Activated CD8-positive, alpha-beta memory T cell treated with anti-CD3 and anti-CD28 coated beads, Interleukin-2, amount 10 ng/mL, durations not matched to agents 7 days and 5 days (primary cell): ENCODE results near the gene FILIP1L. TPM values are rescaled to one million over a fixed set of nuclear protein-coding genes. Genes with fewer than 3 reads are reported as not detected.

Experiments
- ATAC-seq: fragments of 150-1000 bp; cut with Tn5 transposase; one replicate; pipeline ENCODE4 v1.10.0; 2021; ENCODE audit warnings: moderate library complexity
- CTCF ChIA-PET: fragments of 350-600 bp; sonication (Branson Sonifier 250); formaldehyde crosslinking; loops from one replicate; lab custom pipeline; 2021; ENCODE audit warnings: antibody characterized with exemption; lab: Charles Lee
- DNase-seq: peaks from one replicate; pipeline ENCODE4 v3.0.0-alpha.2; 2020
- H3K27ac Mint-ChIP-seq: one replicate; pipeline ENCODE4 v1.8.0; 2021; ENCODE audit warnings: mild to moderate bottlenecking, mixed read lengths
- H3K27me3 Mint-ChIP-seq: one replicate; pipeline ENCODE4 v1.8.0; 2021; ENCODE audit warnings: mixed read lengths
- H3K36me3 Mint-ChIP-seq: one replicate; pipeline ENCODE4 v1.8.0; 2021; ENCODE audit warnings: mild to moderate bottlenecking, mixed read lengths
- H3K4me1 Mint-ChIP-seq: one replicate; pipeline ENCODE4 v1.8.0; 2021; ENCODE audit warnings: mixed read lengths
- H3K4me3 Mint-ChIP-seq: one replicate; pipeline ENCODE4 v1.8.0; 2021; ENCODE audit warnings: mild to moderate bottlenecking, moderate library complexity, mixed read lengths
- H3K9me3 Mint-ChIP-seq: one replicate; pipeline ENCODE4 v1.8.0; 2022; ENCODE audit warnings: low read depth, mixed read lengths
- total RNA-seq, 2 experiments: library from RNA; stranded (reverse); gene quantifications; one replicate each; pipeline ENCODE4 v1.2.3, GENCODE V29; 2021

FILIP1L gene
- total RNA-seq, 2 experiments from 2014 or later = 2.4 to 15.5 TPM

- no peak overlapping the region for H3K27ac Mint-ChIP-seq
- no peak overlapping the region for H3K4me3 Mint-ChIP-seq
- CTCF ChIA-PET = no interaction called here
- H3K9me3 Mint-ChIP-seq = no peaks in the 10 kb centered on the region
- no peak for DNase-seq
- H3K4me1 Mint-ChIP-seq = peaks cover 22% of the 10 kb centered on the region
- no peak for ATAC-seq
- no peaks in the 10 kb centered on the region for H3K27me3 Mint-ChIP-seq
- no peaks in the 10 kb centered on the region for H3K36me3 Mint-ChIP-seq
These were observed 173.1 kb downstream of the FILIP1L start for GRCh38 chr3:99941211-99941610.

- CTCF ChIA-PET = interaction anchor here (1.3 kb wide), 1 partner anchor 132 kb away, joined by 3 read pairs; no protein-coding TSS in a partner anchor
- no peak for ATAC-seq
These were observed 174.0 kb downstream of the FILIP1L start for GRCh38 chr3:99940350-99940749.

GRCh38 chr3:99939876-99940275 is 174.4 kb downstream of the FILIP1L start:
- Mint-ChIP-seq H3K9me3 (no peaks in the 10 kb centered on the region), H3K27me3 (no peaks in the 10 kb centered on the region), H3K36me3 (peaks cover 2% of the 10 kb centered on the region), H3K4me3 (no peak overlapping the region), H3K4me1 (peaks cover 22% of the 10 kb centered on the region), H3K27ac (no peak overlapping the region)
- CTCF ChIA-PET = interaction anchor here (0.9 to 1.3 kb wide), 2 partner anchors 45 to 131 kb away, joined by 3 read pairs; no protein-coding TSS in a partner anchor
- no peak for ATAC-seq
- DNase-seq = no peak

More at GRCh38 chr3:99940350-99940749, 174.0 kb downstream of the FILIP1L start:
- Mint-ChIP-seq H3K9me3 (no peaks in the 10 kb centered on the region), H3K4me1 (peaks cover 22% of the 10 kb centered on the region), H3K27me3 (no peaks in the 10 kb centered on the region), H3K36me3 (peaks cover 2% of the 10 kb centered on the region), H3K27ac (no peak overlapping the region), H3K4me3 (no peak overlapping the region)
- DNase-seq = no peak

- DNase-seq (no peak), ATAC-seq (no peak)
- H3K4me3 Mint-ChIP-seq = no peak overlapping the region
- peaks cover 14% of the 10 kb centered on the region for H3K4me1 Mint-ChIP-seq
- no peaks in the 10 kb centered on the region for H3K27me3 Mint-ChIP-seq
- H3K9me3 Mint-ChIP-seq = no peaks in the 10 kb centered on the region
- no peak overlapping the region for H3K27ac Mint-ChIP-seq
- CTCF ChIA-PET = no interaction called here
- H3K36me3 Mint-ChIP-seq = peaks cover 2% of the 10 kb centered on the region
These were observed 175.9 kb downstream of the FILIP1L start for GRCh38 chr3:99938270-99938911.

- ATAC-seq (no peak), DNase-seq (no peak)
- Mint-ChIP-seq H3K27me3 (no peaks in the 10 kb centered on the region), H3K9me3 (no peaks in the 10 kb centered on the region), H3K36me3 (peaks cover 6% of the 10 kb centered on the region), H3K27ac (no peak overlapping the region), H3K4me3 (no peak overlapping the region), H3K4me1 (peaks cover 12% of the 10 kb centered on the region)
- CTCF ChIA-PET = no interaction called here
These were observed 179.1 kb downstream of the FILIP1L start for GRCh38 chr3:99934975-99935797.

- H3K4me3 Mint-ChIP-seq = no peak overlapping the region
- no peak overlapping the region for H3K27ac Mint-ChIP-seq
- H3K4me1 Mint-ChIP-seq = peaks cover 8% of the 10 kb centered on the region
- no peak for DNase-seq
- CTCF ChIA-PET = no interaction called here
- ATAC-seq = no peak
- peaks cover 6% of the 10 kb centered on the region for H3K36me3 Mint-ChIP-seq
- no peaks in the 10 kb centered on the region for H3K9me3 Mint-ChIP-seq
- H3K27me3 Mint-ChIP-seq = no peaks in the 10 kb centered on the region
These were observed 180.1 kb downstream of the FILIP1L start for GRCh38 chr3:99933971-99934750.

GRCh38 chr3:99931059-99931458 is 183.2 kb downstream of the FILIP1L start:
- Mint-ChIP-seq H3K27ac (no peak overlapping the region), H3K4me1 (no peaks in the 10 kb centered on the region), H3K9me3 (no peaks in the 10 kb centered on the region), H3K36me3 (peaks cover 6% of the 10 kb centered on the region), H3K4me3 (no peak overlapping the region), H3K27me3 (no peaks in the 10 kb centered on the region)
- ATAC-seq = no peak
- DNase-seq = no peak
- CTCF ChIA-PET = no interaction called here

- ATAC-seq (no peak), DNase-seq (no peak)
- no peaks in the 10 kb centered on the region for H3K4me1 Mint-ChIP-seq
- CTCF ChIA-PET = no interaction called here
- H3K27ac Mint-ChIP-seq = no peak overlapping the region
- H3K36me3 Mint-ChIP-seq = peaks cover 5% of the 10 kb centered on the region
- H3K4me3 Mint-ChIP-seq = no peak overlapping the region
- H3K27me3 Mint-ChIP-seq = no peaks in the 10 kb centered on the region
- no peaks in the 10 kb centered on the region for H3K9me3 Mint-ChIP-seq
These were observed 184.6 kb downstream of the FILIP1L start for GRCh38 chr3:99929745-99930139.

GRCh38 chr3:99928771-99929744 is 185.2 kb downstream of the FILIP1L start:
- no peaks in the 10 kb centered on the region for H3K27me3 Mint-ChIP-seq
- peaks cover 7% of the 10 kb centered on the region for H3K36me3 Mint-ChIP-seq
- DNase-seq (no peak), ATAC-seq (no peak)
- no peaks in the 10 kb centered on the region for H3K9me3 Mint-ChIP-seq
- no peaks in the 10 kb centered on the region for H3K4me1 Mint-ChIP-seq
- no peak overlapping the region for H3K4me3 Mint-ChIP-seq
- no peak overlapping the region for H3K27ac Mint-ChIP-seq
- CTCF ChIA-PET = no interaction called here

GRCh38 chr3:99927671-99928457 is 186.4 kb downstream of the FILIP1L start:
- no peak for DNase-seq
- Mint-ChIP-seq H3K27ac (no peak overlapping the region), H3K4me1 (no peaks in the 10 kb centered on the region), H3K36me3 (peaks cover 9% of the 10 kb centered on the region), H3K9me3 (no peaks in the 10 kb centered on the region), H3K27me3 (no peaks in the 10 kb centered on the region), H3K4me3 (no peak overlapping the region)
- CTCF ChIA-PET = no interaction called here
- ATAC-seq = no peak

- Mint-ChIP-seq H3K9me3 (no peaks in the 10 kb centered on the region), H3K36me3 (peaks cover 10% of the 10 kb centered on the region), H3K4me3 (no peak overlapping the region), H3K27ac (no peak overlapping the region), H3K27me3 (no peaks in the 10 kb centered on the region), H3K4me1 (peaks cover 8% of the 10 kb centered on the region)
- CTCF ChIA-PET = no interaction called here
- ATAC-seq = no peak
- no peak for DNase-seq
These were observed 188.6 kb downstream of the FILIP1L start for GRCh38 chr3:99925584-99926230.

GRCh38 chr3:99923873-99924272 is 190.4 kb downstream of the FILIP1L start:
- Mint-ChIP-seq H3K9me3 (no peaks in the 10 kb centered on the region), H3K27ac (no peak overlapping the region), H3K27me3 (no peaks in the 10 kb centered on the region), H3K4me1 (peaks cover 8% of the 10 kb centered on the region), H3K4me3 (no peak overlapping the region), H3K36me3 (peaks cover 10% of the 10 kb centered on the region)
- CTCF ChIA-PET = no interaction called here
- no peak for ATAC-seq
- DNase-seq = no peak
